H1 (cell line): ENCODE results near the gene ARHGEF4. TPM values are rescaled to one million over a fixed set of nuclear protein-coding genes. Genes with fewer than 3 reads are reported as not detected.

Experiments used
- ASH2L ChIP-seq: fragments of 200-600, 300-600 bp; sonication (generic); IDR thresholded peaks from one replicate; pipeline ENCODE4 v1.7.1; 2017; ENCODE audit warnings: low read length
- CREB1 ChIP-seq: IDR thresholded peaks from 2 replicates; pipeline ENCODE4 v1.6.1; 2012; ENCODE audit warnings: inconsistent platforms
- CTCF ChIP-seq, 3 experiments: IDR thresholded peaks; 1 replicate in 2 of 3; 2 replicates in 1 of 3; pipeline versions ENCODE4 v1.5.1 to v1.6.1; 2011; ENCODE audit warnings: low read length in 3 of 3, mild to moderate bottlenecking in 3 of 3, inconsistent platforms in 2 of 3, low read depth in 1 of 3, moderate library complexity in 1 of 3; ENCODE audit not compliant: insufficient read depth in 1 of 3; ENCODE audit errors: control extremely low read depth in 1 of 3
- EGR1 ChIP-seq: IDR thresholded peaks from 2 replicates; pipeline ENCODE4 v1.6.1; 2011; ENCODE audit warnings: low read depth, low read length, borderline replicate concordance
- EZH2 ChIP-seq: fragments of 200-600 bp; sonication (generic); IDR thresholded peaks from 2 replicates; pipeline ENCODE4 v1.7.1; 2012; ENCODE audit warnings: low read depth, mild to moderate bottlenecking, moderate library complexity, low read length, inconsistent platforms; ENCODE audit not compliant: severe bottlenecking
- FOSL1 ChIP-seq: IDR thresholded peaks from 2 replicates; pipeline ENCODE4 v1.6.1; 2011; ENCODE audit warnings: mild to moderate bottlenecking, low read depth, low read length, moderate library complexity; ENCODE audit not compliant: insufficient read depth
- GABPA ChIP-seq: IDR thresholded peaks from 2 replicates; pipeline ENCODE4 v1.6.1; 2011; ENCODE audit warnings: mild to moderate bottlenecking, low read length, moderate library complexity, borderline replicate concordance; ENCODE audit not compliant: insufficient read depth
- JUN ChIP-seq: IDR thresholded peaks from 2 replicates; pipeline ENCODE4 v1.6.1; 2011; ENCODE audit warnings: low read depth, mild to moderate bottlenecking, improper control_type of control experiment, low read length
- POLR2A ChIP-seq, 2 experiments: IDR thresholded peaks; 1 replicate in 1 of 2; 2 replicates in 1 of 2; pipeline ENCODE4 v1.6.1; 2011; ENCODE audit warnings: low read depth in 2 of 2, low read length in 2 of 2, mild to moderate bottlenecking in 2 of 2; ENCODE audit errors: control extremely low read depth in 1 of 2
- POU5F1 ChIP-seq: IDR thresholded peaks from 2 replicates; pipeline ENCODE4 v1.6.1; 2011; ENCODE audit warnings: low read depth, mild to moderate bottlenecking, low read length, moderate library complexity
- RNF2 ChIP-seq: fragments of 200-900, 300-1000 bp; sonication (generic); IDR thresholded peaks from 2 replicates; pipeline ENCODE4 v1.7.1; 2016; ENCODE audit warnings: borderline replicate concordance, low read depth, mild to moderate bottlenecking, antibody characterized with exemption, low read length; ENCODE audit not compliant: poor library complexity, severe bottlenecking; ENCODE audit errors: missing control alignments
- SAP30 ChIP-seq: fragments of 300-600 bp; sonication (generic); IDR thresholded peaks from 2 replicates; pipeline ENCODE4 v1.7.1; 2012; ENCODE audit warnings: low read length, moderate library complexity, mild to moderate bottlenecking, inconsistent platforms; ENCODE audit not compliant: insufficient read depth, insufficient replicate concordance
- SIN3A ChIP-seq, 2 experiments: IDR thresholded peaks in 1 of 2; conservative IDR thresholded peaks in 1 of 2; 2 replicates each; pipeline ENCODE4 v1.6.1; 2011 to 2012; ENCODE audit warnings: low read length in 2 of 2, improper control_type of control experiment in 1 of 2, low read depth in 1 of 2, mild to moderate bottlenecking in 1 of 2
- SIRT6 ChIP-seq: IDR thresholded peaks from one replicate; pipeline ENCODE4 v1.7.1; 2012; ENCODE audit warnings: low read length, inconsistent platforms
- SIX5 ChIP-seq: IDR thresholded peaks from 2 replicates; pipeline ENCODE4 v1.6.1; 2011; ENCODE audit warnings: mild to moderate bottlenecking, low read depth, low read length
- TAF7 ChIP-seq: optimal IDR thresholded peaks from 2 replicates; pipeline ENCODE3; 2011; ENCODE audit warnings: low read depth, mild to moderate bottlenecking, inconsistent platforms, low read length, moderate library complexity, borderline replicate concordance
- TBP ChIP-seq: IDR thresholded peaks from 2 replicates; pipeline ENCODE4 v1.6.1; 2011; ENCODE audit warnings: low read depth, low read length, improper control_type of control experiment
- YY1 ChIP-seq: IDR thresholded peaks from 2 replicates; pipeline ENCODE4 v1.6.1; 2011; ENCODE audit warnings: low read depth, mild to moderate bottlenecking, low read length
- polyA plus RNA-seq, 7 experiments: library from polyadenylated mRNA; depleted of rRNA in 3 of 7; stranded (reverse) in 5 of 7; unstranded in 2 of 7; fragments of >200 nt in 5 of 7; fragments of 200-250 nt in 2 of 7; gene quantifications; 1 replicate in 5 of 7; 2 replicates in 1 of 7; 4 replicates in 1 of 7; pipeline versions ENCODE4 v1.2.1 to v1.2.3, GENCODE V29; 2011 to 2013; ENCODE audit warnings: missing spikeins in 2 of 7, mixed read lengths in 2 of 7
- total RNA-seq: library from RNA; stranded (reverse); fragmentation: NEBNext Ultra II Directional; extraction: Animal tissue kit (Norgen Biotek cat#: 25700); gene quantifications from 2 replicates; pipeline ENCODE4 v1.2.1, GENCODE V29; 2021
- TF ChIP-seq, protein P1 (sequence below): IDR thresholded peaks from 2 replicates; pipeline ENCODE4 v1.6.1; 2011; ENCODE audit warnings: low read depth, mild to moderate bottlenecking, low read length; ENCODE audit not compliant: insufficient read depth
- TF ChIP-seq, protein P2 (sequence below): IDR thresholded peaks from 2 replicates; pipeline ENCODE4 v1.6.1; 2012; ENCODE audit warnings: inconsistent platforms

ARHGEF4 gene
- total and polyA plus RNA-seq, 2 of the 8 experiments (the other 6 are each of a cell fraction or from before 2014, with no cell fraction given) = 10.6 to 14.6 TPM

DNA sequence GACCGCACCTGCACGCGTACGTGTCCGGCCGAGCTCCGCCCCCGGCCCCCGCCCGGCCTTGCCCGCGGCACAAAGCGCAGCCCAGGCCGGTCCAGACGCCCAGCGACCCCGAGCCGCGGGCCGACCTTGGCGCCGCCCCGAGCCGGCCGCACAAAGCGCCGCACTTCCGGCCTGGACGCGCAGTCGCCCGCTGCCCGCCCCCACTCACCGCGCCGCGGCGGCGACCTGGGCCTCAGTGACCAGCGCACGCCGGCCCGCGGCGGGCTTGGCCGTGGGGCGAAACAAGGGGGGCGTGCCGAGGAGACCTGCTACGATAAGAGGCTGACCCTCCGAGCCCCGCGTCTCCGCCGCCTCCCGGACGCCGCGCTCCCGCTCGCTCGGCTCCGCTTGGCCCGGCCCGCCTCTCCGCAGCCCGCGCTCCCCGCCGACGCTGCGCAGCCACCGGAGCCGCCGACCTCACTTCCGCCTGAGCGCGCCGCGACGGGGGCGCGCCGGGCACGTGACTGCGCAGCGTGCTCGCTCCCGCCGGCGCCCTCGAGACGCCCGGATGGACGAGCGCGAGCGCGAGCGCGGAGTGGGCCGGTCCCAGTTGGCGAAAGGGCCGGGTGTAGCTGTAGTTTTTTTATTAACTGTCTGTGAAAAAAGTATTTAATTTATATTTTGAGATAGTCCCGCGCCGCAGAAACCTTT is 256.4 kb downstream of the ARHGEF4 start, which contains the start of gene FAM168B (continued):
- TF ChIP-seq POLR2A (IDR thresholded peaks at IDR 0.05; ENCODE audit: control extremely low read depth in 1 of 2, low read depth in 2 of 2, low read length in 2 of 2) (peak; percentile 95 to 97), CTCF (IDR thresholded peaks at IDR 0.05; ENCODE audit: control extremely low read depth in 1 of 3, insufficient read depth in 1 of 3, low read depth in 1 of 3, low read length in 3 of 3) (0 out of 4 replicates have a peak, but pooled peaks of 1 of the 3 experiments have one; percentile 0), POU5F1 (no peak), SAP30 (no peak), SIN3A (conservative IDR thresholded peaks at IDR 0.05 in 1 of 2, IDR thresholded peaks at IDR 0.05 in 1 of 2; ENCODE audit: low read depth in 1 of 2, low read length in 2 of 2) (0 out of 4 replicates have a peak, but pooled peaks of 1 of the 2 experiments have one; percentile 35), TBP (0 out of 2 replicates have a peak, but pooled peaks have one; percentile 33), EGR1 (peak; percentile 24; the same call in 1 of the 2 replicates), JUN (no peak), FOSL1 (no peak), SIRT6 (no peak), CREB1 (peak; percentile 57; the same call in 1 of the 2 replicates), ASH2L (peak; percentile 86), YY1 (no peak), TAF7 (peak; percentile 91), SIX5 (no peak), RNF2 (no peak), EZH2 (no peak), GABPA (peak; percentile 40; the same call in 1 of the 2 replicates)
- TF ChIP-seq, protein P1, sequence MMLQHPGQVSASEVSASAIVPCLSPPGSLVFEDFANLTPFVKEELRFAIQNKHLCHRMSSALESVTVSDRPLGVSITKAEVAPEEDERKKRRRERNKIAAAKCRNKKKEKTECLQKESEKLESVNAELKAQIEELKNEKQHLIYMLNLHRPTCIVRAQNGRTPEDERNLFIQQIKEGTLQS = peak; percentile 63; the same call in 1 of the 2 replicates
- TF ChIP-seq, protein P2, sequence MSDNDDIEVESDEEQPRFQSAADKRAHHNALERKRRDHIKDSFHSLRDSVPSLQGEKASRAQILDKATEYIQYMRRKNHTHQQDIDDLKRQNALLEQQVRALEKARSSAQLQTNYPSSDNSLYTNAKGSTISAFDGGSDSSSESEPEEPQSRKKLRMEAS = peak; percentile 59
